Skin epidermis (tissue), 12 donors: ENCODE results near the gene SHPK.
A peak's percentile ranks its signal among the peaks of the same experiment; 100 is the strongest.
"Not testable (repeated sequence)": the region's sequence is repeated elsewhere in the genome, so short reads cannot be mapped to it uniquely, and the experiment has no call there.

Experiments used
- H3K27ac ChIP-seq, 21 experiments: fragments of 200-600 bp; sonication (generic) in 11 of 21; one replicate each; pipeline ENCODE4 v1.5.0; 2020; ENCODE audit warnings: mild to moderate bottlenecking in 3 of 21, inconsistent platforms in 2 of 21, moderate library complexity in 2 of 21
- H3K4me3 ChIP-seq, 7 experiments: fragments of 200-600 bp; sonication (generic) in 2 of 7; one replicate each; pipeline ENCODE4 v1.5.0; 2020; ENCODE audit warnings: inconsistent platforms in 2 of 7, mild to moderate bottlenecking in 2 of 7, moderate library complexity in 1 of 7

SHPK gene

DNA sequence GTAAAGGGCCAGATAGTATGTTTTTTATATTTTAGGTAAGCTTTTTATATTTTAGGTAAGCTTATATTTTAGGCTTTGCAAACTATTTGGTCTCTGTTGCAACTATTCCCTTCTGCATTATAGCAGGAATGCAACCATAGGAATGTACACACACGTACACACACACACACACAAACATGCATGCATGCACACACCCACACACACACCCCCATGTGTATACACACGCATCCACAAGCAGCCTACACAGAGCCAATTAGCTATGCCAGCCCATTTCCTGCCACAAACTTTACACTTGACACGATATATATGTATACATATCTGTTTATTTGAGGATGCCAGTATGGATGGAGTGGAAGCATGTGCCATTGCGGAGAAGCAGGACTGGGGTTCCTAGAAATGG is 70.9 kb downstream of the SHPK start:
- no peak overlapping the region for H3K27ac ChIP-seq
- no peak overlapping the region for H3K4me3 ChIP-seq

DNA sequence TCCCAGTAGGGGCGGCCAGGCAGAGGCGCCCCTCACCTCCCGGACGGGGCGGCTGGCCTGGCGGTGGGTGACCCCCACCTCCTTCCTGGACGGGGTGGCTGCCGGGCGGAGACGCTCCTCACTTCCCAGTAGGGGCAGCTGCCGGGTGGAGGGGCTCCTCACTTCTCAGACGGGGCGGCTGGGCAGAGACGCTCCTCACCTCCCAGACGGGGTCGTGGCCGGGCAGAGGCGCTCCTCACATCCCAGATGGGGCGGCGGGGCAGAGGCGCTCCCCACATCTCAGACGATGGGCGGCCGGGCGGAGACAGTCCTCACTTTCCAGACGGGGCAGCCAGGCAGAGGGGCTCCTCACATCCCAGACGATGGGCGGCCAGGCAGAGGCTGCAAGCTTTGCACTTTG is 71.8 kb downstream of the SHPK start:
- H3K27ac ChIP-seq, result peak overlapping the region in 2 of 21 experiments; percentile 31
- H3K4me3 ChIP-seq, result not testable (repeated sequence)

DNA sequence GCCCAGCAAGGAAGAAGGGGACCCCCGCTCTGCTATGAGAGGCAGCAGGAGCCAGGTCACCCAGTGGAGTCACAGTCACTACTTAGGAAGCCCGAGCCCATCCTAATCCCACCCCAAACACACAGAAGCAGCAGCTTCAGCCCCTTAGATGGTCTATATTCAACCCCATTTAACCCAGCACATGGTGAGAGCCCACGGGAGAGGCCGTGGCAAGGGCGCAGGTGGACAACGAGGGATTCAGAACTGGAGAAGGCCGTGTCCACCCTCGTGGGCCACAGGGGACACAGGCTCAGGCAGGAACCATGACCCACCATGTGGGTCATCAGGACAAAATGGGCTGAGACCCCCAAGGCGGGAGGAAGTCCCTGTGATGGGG is 76.8 kb downstream of the SHPK start:
- Histone ChIP-seq H3K4me3 (no peak overlapping the region), H3K27ac (peak overlapping the region in 18 of 21 experiments; percentile 3 to 85 (median 67))

DNA sequence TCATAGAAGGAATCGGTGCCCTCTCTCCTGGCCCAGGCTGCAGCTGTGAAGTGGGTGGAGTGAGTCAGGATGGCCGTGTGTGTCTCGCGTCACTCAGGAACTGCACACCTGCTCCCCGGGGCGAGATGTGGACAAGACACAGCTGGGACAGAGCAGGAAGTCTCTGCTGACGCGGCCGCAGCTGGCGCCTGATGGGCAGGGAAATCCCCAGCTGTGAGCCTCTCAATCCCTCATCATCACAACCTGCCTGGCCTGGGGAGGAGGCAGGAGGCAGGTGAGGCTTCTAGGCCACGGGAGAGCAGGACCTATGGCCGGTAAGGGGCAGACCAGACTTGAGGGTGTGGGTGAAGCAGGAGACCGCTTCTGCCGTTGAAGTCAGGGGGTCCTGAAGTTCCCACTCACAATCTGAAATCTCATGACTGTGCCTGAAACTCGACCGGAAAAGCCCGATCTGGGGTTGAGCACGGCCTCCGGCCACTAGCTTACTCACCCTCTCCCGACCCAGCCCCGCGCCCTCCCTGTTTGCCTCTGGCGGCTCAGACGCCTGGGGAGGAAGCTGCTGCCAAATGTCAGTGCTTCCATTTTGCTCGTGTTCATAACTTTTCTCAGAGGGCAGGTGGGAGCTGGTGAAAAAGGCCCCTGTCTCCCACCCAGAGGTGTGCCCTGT is 77.3 kb downstream of the SHPK start:
- Histone ChIP-seq H3K27ac (peak overlapping the region in 20 of 21 experiments; percentile 29 to 85 (median 68)), H3K4me3 (no peak overlapping the region)
